ENCODE data around the gene AHDC1. TPM values are rescaled to one million over a fixed set of nuclear protein-coding genes. Genes with fewer than 3 reads are reported as not detected.

The AHDC1 gene
- total and polyA plus RNA-seq, 9 of the 15 experiments (the other 6 are each of a cell fraction or from before 2014, with no cell fraction given): 0.21 to 36.4 (median 4.7) TPM

- TF ChIP-seq BRF2 (IDR thresholded peaks at IDR 0.05; ENCODE audit: borderline replicate concordance, insufficient read depth, insufficient read length) (no peak), ZNF316 (IDR thresholded peaks at IDR 0.05) (no peak), ZSCAN32 (CRISPR knock-in tag; IDR thresholded peaks at IDR 0.05) (no peak), ZBTB7A (IDR thresholded peaks at IDR 0.05; ENCODE audit: borderline replicate concordance, control insufficient read depth, low read depth, low read length) (no peak), ZNF592 (IDR thresholded peaks at IDR 0.05) (peak; percentile 79; the same call in 1 of the 2 replicates), ZBTB33 (CRISPR knock-in tag; IDR thresholded peaks at IDR 0.05) (no peak), ELF1 (tag; IDR thresholded peaks at IDR 0.05) (0 out of 2 replicates have a peak, but pooled peaks have one; percentile 6), NFIC (IDR thresholded peaks at IDR 0.05) (no peak), SMARCA5 (IDR thresholded peaks at IDR 0.05) (no peak), ATF7 (IDR thresholded peaks at IDR 0.05) (no peak), SOX6 (IDR thresholded peaks at IDR 0.05) (no peak), ZNF655 (CRISPR knock-in tag; IDR thresholded peaks at IDR 0.05) (no peak), GABPB1 (CRISPR knock-in tag; IDR thresholded peaks at IDR 0.05) (no peak), ZBTB17 (CRISPR knock-in tag; IDR thresholded peaks at IDR 0.05) (peak; percentile 71; the same call in 1 of the 2 replicates), SIN3A (IDR thresholded peaks at IDR 0.05; ENCODE audit: borderline replicate concordance in 2 of 2, control insufficient read depth in 1 of 2, low read depth in 2 of 2, low read length in 2 of 2) (peak in 1 of 2 experiments; percentile 36; a peak in 1 of 4 replicates), NFRKB (IDR thresholded peaks at IDR 0.05; ENCODE audit: low read depth) (0 out of 2 replicates have a peak, but pooled peaks have one; percentile 28), MCM3 (IDR thresholded peaks at IDR 0.05) (no peak)
Observed at GRCh38 chr1:27557596-27558340, 46.2 kb downstream of the AHDC1 start (continued).

All from K562 (cell line).